ENCODE results near the gene DMWD. TPM values are rescaled to one million over a fixed set of nuclear protein-coding genes. Genes with fewer than 3 reads are reported as not detected.
A peak's percentile ranks its signal among the peaks of the same experiment; 100 is the strongest.

DMWD gene
- polyA plus RNA-seq, 1 of the 3 experiments (the other 2 are of a cell fraction) = 40.6 TPM

GRCh38 chr19:45781214-45782161 is 11.2 kb downstream of the DMWD start:
- Histone ChIP-seq H4K20me1 (ENCODE audit: insufficient read depth) (0 out of 2 replicates have a peak, but pooled peaks cover 8% of the 10 kb centered on the region), H3K79me2 (ENCODE audit: insufficient read depth) (peaks cover 47% of the 10 kb centered on the region), H3K4me2 (peak overlapping the region; percentile 90), H3K4me3 (ENCODE audit: low read depth in 2 of 2, low read length in 1 of 2) (peak overlapping the region; percentile 47 to 54), H3K9me3 (no peaks in the 10 kb centered on the region), H3K36me3 (replicated peaks in 1 of 2; ENCODE audit: control insufficient read depth in 1 of 2, insufficient read depth in 2 of 2, low read length in 1 of 2) (peaks cover 15 to 51% of the 10 kb centered on the region in 2 experiments), H3K27ac (ENCODE audit: low read depth in 2 of 2, low read length in 1 of 2) (peak overlapping the region; percentile 86 to 99), H3F3A (replicated peaks; ENCODE audit: insufficient read depth) (peaks cover 20% of the 10 kb centered on the region), H3K9me2 (no peaks in the 10 kb centered on the region), H3K4me1 (ENCODE audit: control insufficient read depth in 1 of 2, insufficient read depth in 2 of 2, low read depth in 1 of 2, low read length in 1 of 2) (peaks cover 22 to 30% of the 10 kb centered on the region in 2 experiments; a peak in 3 of 4 replicates), H2AFZ (ENCODE audit: low read depth) (no peak overlapping the region), H3K9ac (peak overlapping the region; percentile 72; the same call in 1 of the 2 replicates), H3K27me3 (ENCODE audit: insufficient read depth) (no peaks in the 10 kb centered on the region)
- no peak for DNase-seq
- POLR2A ChIA-PET = interaction anchor here (0.9 to 2.7 kb wide), 3 partner anchors 11 to 64 kb away, joined by 3 to 7 read pairs (median 4); no protein-coding TSS in a partner anchor
- WGBS (ENCODE audit: low lambda C conversion rate) = 79% methylated on average over 8 of the region's 17 CpGs
- CTCF ChIA-PET = interaction anchor here (0.8 to 5.1 kb wide), 7 partner anchors 8 to 614 kb away, joined by 3 to 27 read pairs (median 7); partner anchors contain the start of gene SIX5
- TF ChIP-seq SMC3 (IDR thresholded peaks at IDR 0.05; ENCODE audit: low read depth, low read length) (no peak), MXI1 (IDR thresholded peaks at IDR 0.05; ENCODE audit: low read depth, low read length) (no peak), POLR2AphosphoS5 (IDR thresholded peaks at IDR 0.05; ENCODE audit: low read depth, low read length) (no peak), CTCF (IDR thresholded peaks at IDR 0.05) (no peak), RAD21 (IDR thresholded peaks at IDR 0.05; ENCODE audit: low read length) (no peak), FOXM1 (IDR thresholded peaks at IDR 0.05; ENCODE audit: low read depth) (no peak), EP300 (IDR thresholded peaks at IDR 0.05; ENCODE audit: borderline replicate concordance in 1 of 2, low read depth in 1 of 2, low read length in 1 of 2) (no peak), GATA2 (CRISPR knock-in tag; IDR thresholded peaks at IDR 0.05) (no peak), TCF12 (IDR thresholded peaks at IDR 0.05) (peak; percentile 34; the same call in 1 of the 2 replicates), RXRA (IDR thresholded peaks at IDR 0.05; ENCODE audit: borderline replicate concordance, low read depth) (peak; percentile 58), EZH2phosphoT487 (IDR thresholded peaks at IDR 0.05; ENCODE audit: borderline replicate concordance, low read depth) (no peak), TEAD4 (IDR thresholded peaks at IDR 0.05; ENCODE audit: borderline replicate concordance, insufficient read depth) (no peak), PBX3 (IDR thresholded peaks at IDR 0.05) (no peak), MEF2A (IDR thresholded peaks at IDR 0.05; ENCODE audit: borderline replicate concordance, low read depth) (no peak), RFX5 (IDR thresholded peaks at IDR 0.05; ENCODE audit: low read length) (no peak), USF1 (IDR thresholded peaks at IDR 0.05; ENCODE audit: borderline replicate concordance, low read depth) (no peak), JUND (IDR thresholded peaks at IDR 0.05) (no peak), IRF3 (IDR thresholded peaks at IDR 0.05; ENCODE audit: low read depth, low read length) (no peak), NRF1 (IDR thresholded peaks at IDR 0.05; ENCODE audit: low read depth, low read length) (no peak), ELF1 (IDR thresholded peaks at IDR 0.05) (no peak), REST (IDR thresholded peaks at IDR 0.05; ENCODE audit: low read depth, low read length) (no peak), MAX (IDR thresholded peaks at IDR 0.05; ENCODE audit: low read depth) (no peak), GABPA (IDR thresholded peaks at IDR 0.05; ENCODE audit: low read depth) (no peak), NFIC (IDR thresholded peaks at IDR 0.05; ENCODE audit: borderline replicate concordance) (no peak)

Data from SK-N-SH (cell line).